GM03348 (cell line): ENCODE measurements around the gene SERPINI2.

Experiments
- DNase-seq: peaks from one replicate; pipeline ENCODE4 v3.0.0; 2012; ENCODE audit warnings: low spot score

The SERPINI2 gene

GRCh38 chr3:167473863-167474262 is at the start of gene SERPINI2:
Gene SERPINI2, minus strand, starts transcription at chr3:167474042. Its CDS starts 2,208 bp downstream, at chr3:167471834.
- no peak for DNase-seq

- no peak for DNase-seq
Measured at GRCh38 chr3:167521006-167521355, 47.1 kb upstream of the SERPINI2 start.

- no peak for DNase-seq
Measured at GRCh38 chr3:167520266-167521005, 46.6 kb upstream of the SERPINI2 start.

GRCh38 chr3:167507954-167508353 is 34.1 kb upstream of the SERPINI2 start:
- no peak for DNase-seq

GRCh38 chr3:167502401-167502800 is 28.6 kb upstream of the SERPINI2 start:
- DNase-seq = no peak

GRCh38 chr3:167501941-167502340 is 28.1 kb upstream of the SERPINI2 start:
- DNase-seq = no peak

- DNase-seq = no peak
Measured at GRCh38 chr3:167497903-167498302, 24.1 kb upstream of the SERPINI2 start.

- no peak for DNase-seq
Measured at GRCh38 chr3:167493244-167493643, 19.4 kb upstream of the SERPINI2 start.

- no peak for DNase-seq
Measured at GRCh38 chr3:167491621-167492020, 17.8 kb upstream of the SERPINI2 start.

GRCh38 chr3:167489571-167489970 is 15.7 kb upstream of the SERPINI2 start:
- DNase-seq = no peak

- DNase-seq = no peak
Measured at GRCh38 chr3:167487556-167487955, 13.7 kb upstream of the SERPINI2 start.

GRCh38 chr3:167484551-167484950 is 10.7 kb upstream of the SERPINI2 start:
- no peak for DNase-seq

- no peak for DNase-seq
Measured at GRCh38 chr3:167483708-167484475, 10.1 kb upstream of the SERPINI2 start.

- DNase-seq = no peak
Measured at GRCh38 chr3:167481164-167481563, 7.3 kb upstream of the SERPINI2 start.

- DNase-seq = no peak
Measured at GRCh38 chr3:167480748-167481147, 6.9 kb upstream of the SERPINI2 start.

- DNase-seq = no peak
Measured at GRCh38 chr3:167469381-167469780, 4.5 kb downstream of the SERPINI2 start.

- DNase-seq = no peak
Measured at GRCh38 chr3:167467848-167468611, 5.8 kb downstream of the SERPINI2 start.

GRCh38 chr3:167466966-167467365 is 6.9 kb downstream of the SERPINI2 start:
- no peak for DNase-seq

GRCh38 chr3:167456157-167456799 is 17.6 kb downstream of the SERPINI2 start:
- no peak for DNase-seq

- DNase-seq = no peak
Measured at GRCh38 chr3:167453815-167454214, 20.0 kb downstream of the SERPINI2 start.

GRCh38 chr3:167451282-167451681 is 22.6 kb downstream of the SERPINI2 start:
- no peak for DNase-seq

GRCh38 chr3:167450675-167451074 is 23.2 kb downstream of the SERPINI2 start:
- no peak for DNase-seq
